HEK293 (cell line): ENCODE results near the gene PRKCA.

Experiments used
- CTCF ChIP-seq: fragments of 450-650 bp; formaldehyde crosslinking; IDR thresholded peaks from 2 replicates; pipeline ENCODE4 v1.5.1; 2016; ENCODE audit warnings: missing biosample characterization, missing genetic modification characterization
- REST ChIP-seq: fragments of 450-650 bp; formaldehyde crosslinking; IDR thresholded peaks from 2 replicates; pipeline ENCODE4 v1.5.1; 2016; ENCODE audit warnings: missing biosample characterization, missing genetic modification characterization
- TCF7L2 ChIP-seq: IDR thresholded peaks from 2 replicates; pipeline ENCODE4 v1.6.1; 2011; ENCODE audit warnings: low read depth, mild to moderate bottlenecking, inconsistent platforms, low read length, moderate library complexity, borderline replicate concordance
- ZNF19 ChIP-seq: fragments of 450-650 bp; formaldehyde crosslinking; IDR thresholded peaks from 2 replicates; pipeline ENCODE4; 2016; ENCODE audit warnings: missing biosample characterization, missing genetic modification characterization, low read depth
- ZNF214 ChIP-seq: fragments of 450-650 bp; formaldehyde crosslinking; IDR thresholded peaks from 2 replicates; pipeline ENCODE4 v1.5.1; 2017; ENCODE audit warnings: missing biosample characterization, mild to moderate bottlenecking, missing genetic modification characterization, borderline replicate concordance
- ZNF248 ChIP-seq: fragments of 450-650 bp; formaldehyde crosslinking; IDR thresholded peaks from 2 replicates; pipeline ENCODE4 v1.5.1; 2017; ENCODE audit warnings: missing biosample characterization, missing genetic modification characterization
- ZNF274 ChIP-seq, 2 experiments: fragments of 200-500 bp in 1 of 2; fragments of 450-650 bp in 1 of 2; sonication (Bioruptor generic) in 1 of 2; formaldehyde crosslinking in 1 of 2; IDR thresholded peaks; 2 replicates each; pipeline versions ENCODE4 v1.5.1 to v1.6.1; 2014 to 2016; ENCODE audit warnings: borderline replicate concordance in 1 of 2, inconsistent platforms in 1 of 2, low read length in 1 of 2, missing biosample characterization in 1 of 2, missing genetic modification characterization in 1 of 2
- ZNF501 ChIP-seq: fragments of 450-650 bp; formaldehyde crosslinking; IDR thresholded peaks from 2 replicates; pipeline ENCODE4 v1.5.1; 2016; ENCODE audit warnings: missing biosample characterization, missing genetic modification characterization
- ZNF514 ChIP-seq: fragments of 450-650 bp; formaldehyde crosslinking; IDR thresholded peaks from 2 replicates; pipeline ENCODE4 v1.5.1; 2016; ENCODE audit warnings: missing biosample characterization, missing genetic modification characterization
- ZNF747 ChIP-seq: fragments of 450-650 bp; formaldehyde crosslinking; IDR thresholded peaks from 2 replicates; pipeline ENCODE4 v1.5.1; 2016; ENCODE audit warnings: missing biosample characterization, missing genetic modification characterization
- ZSCAN30 ChIP-seq: fragments of 450-650 bp; IDR thresholded peaks from 2 replicates; pipeline ENCODE4 v1.5.1; 2018; ENCODE audit warnings: missing biosample characterization, mild to moderate bottlenecking, missing genetic modification characterization, moderate library complexity

- TF ChIP-seq ZNF501: no peak
- TF ChIP-seq ZNF214 (tag by site-specific recombination): no peak
- no peak for TF ChIP-seq ZNF514
- no peak for TF ChIP-seq ZNF747 (tag by site-specific recombination)
- no peak for TF ChIP-seq TCF7L2
- no peak for TF ChIP-seq CTCF (tag by site-specific recombination)
- TF ChIP-seq REST: no peak
- TF ChIP-seq ZNF248 (tag by site-specific recombination): no peak
- no peak for TF ChIP-seq ZNF19 (tag by site-specific recombination)
- no peak for TF ChIP-seq ZSCAN30
- no peak for TF ChIP-seq ZNF274 (IDR thresholded peaks at IDR 0.05; ENCODE audit: low read length)
- no peak for TF ChIP-seq ZNF274 (tag by site-specific recombination; IDR thresholded peaks at IDR 0.05; ENCODE audit: borderline replicate concordance)
Observed at GRCh38 chr17:66468241-66469087, 166.1 kb downstream of the PRKCA start.
